ENCODE results near the gene MAN1C1. TPM values are rescaled to one million over a fixed set of nuclear protein-coding genes. Genes with fewer than 3 reads are reported as not detected.

The MAN1C1 gene
- total RNA-seq, 1 donor from 2014 or later: 10.9 TPM

GRCh38 chr1:25750923-25751605 is 134.5 kb downstream of the MAN1C1 start:
- no peak for DNase-seq (ENCODE audit: low spot score)
- no peak overlapping the region for H3K27ac Mint-ChIP-seq (ENCODE audit: unreplicated experiment)
- H3K4me1 Mint-ChIP-seq (ENCODE audit: low read depth): no peaks in the 10 kb centered on the region
- no peak overlapping the region for H3K4me3 Mint-ChIP-seq (ENCODE audit: unreplicated experiment)
- TF ChIP-seq, protein P1, sequence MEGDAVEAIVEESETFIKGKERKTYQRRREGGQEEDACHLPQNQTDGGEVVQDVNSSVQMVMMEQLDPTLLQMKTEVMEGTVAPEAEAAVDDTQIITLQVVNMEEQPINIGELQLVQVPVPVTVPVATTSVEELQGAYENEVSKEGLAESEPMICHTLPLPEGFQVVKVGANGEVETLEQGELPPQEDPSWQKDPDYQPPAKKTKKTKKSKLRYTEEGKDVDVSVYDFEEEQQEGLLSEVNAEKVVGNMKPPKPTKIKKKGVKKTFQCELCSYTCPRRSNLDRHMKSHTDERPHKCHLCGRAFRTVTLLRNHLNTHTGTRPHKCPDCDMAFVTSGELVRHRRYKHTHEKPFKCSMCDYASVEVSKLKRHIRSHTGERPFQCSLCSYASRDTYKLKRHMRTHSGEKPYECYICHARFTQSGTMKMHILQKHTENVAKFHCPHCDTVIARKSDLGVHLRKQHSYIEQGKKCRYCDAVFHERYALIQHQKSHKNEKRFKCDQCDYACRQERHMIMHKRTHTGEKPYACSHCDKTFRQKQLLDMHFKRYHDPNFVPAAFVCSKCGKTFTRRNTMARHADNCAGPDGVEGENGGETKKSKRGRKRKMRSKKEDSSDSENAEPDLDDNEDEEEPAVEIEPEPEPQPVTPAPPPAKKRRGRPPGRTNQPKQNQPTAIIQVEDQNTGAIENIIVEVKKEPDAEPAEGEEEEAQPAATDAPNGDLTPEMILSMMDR (IDR thresholded peaks at IDR 0.05): no peak
- H3K36me3 Mint-ChIP-seq (ENCODE audit: low read depth): peaks cover 3% of the 10 kb centered on the region
- no peaks in the 10 kb centered on the region for H3K9me3 Mint-ChIP-seq (ENCODE audit: low read depth)
- peaks cover 9% of the 10 kb centered on the region for H3K27me3 Mint-ChIP-seq (ENCODE audit: low read depth)

DNA sequence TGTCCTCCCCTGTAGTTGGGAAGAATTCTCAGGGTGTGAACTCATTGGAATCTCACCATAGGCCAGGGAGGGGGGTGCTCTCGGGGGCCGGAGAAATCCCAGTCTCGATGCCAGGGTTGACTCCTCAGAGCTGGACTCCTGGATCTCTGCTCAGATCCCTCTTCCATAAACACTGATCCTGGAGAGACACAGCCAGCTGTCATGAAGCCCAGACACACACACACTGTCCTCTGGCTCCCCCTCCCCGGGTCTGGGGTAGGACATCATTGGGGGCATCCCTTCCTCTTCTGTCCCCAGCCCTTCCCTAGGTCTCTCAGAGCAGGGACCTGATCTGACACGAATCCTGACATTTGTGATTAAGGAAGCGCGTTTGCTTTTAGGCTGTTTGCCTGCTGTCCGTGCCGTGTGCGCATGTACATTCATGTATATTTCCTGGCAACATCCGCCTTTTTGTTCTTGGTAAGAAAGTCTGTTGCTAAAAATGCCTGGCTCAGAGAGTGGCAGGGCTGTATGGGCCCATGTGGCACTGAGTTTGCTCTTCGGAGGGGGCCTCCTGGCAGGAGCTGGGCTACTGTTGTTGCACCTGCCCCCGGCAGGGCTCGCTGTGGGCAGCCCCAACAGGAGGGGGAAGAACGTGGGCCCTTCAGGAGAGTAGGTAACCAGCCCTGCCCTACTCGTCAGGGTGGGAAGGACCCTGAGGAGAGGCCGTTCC is 138.0 kb downstream of the MAN1C1 start:
- TF ChIP-seq, protein P1 (IDR thresholded peaks at IDR 0.05): no peak
- DNase-seq (ENCODE audit: low spot score): no peak
- no peak overlapping the region for H3K4me3 Mint-ChIP-seq (ENCODE audit: unreplicated experiment)
- H3K27ac Mint-ChIP-seq (ENCODE audit: unreplicated experiment): no peak overlapping the region
- no peaks in the 10 kb centered on the region for H3K9me3 Mint-ChIP-seq (ENCODE audit: low read depth)
- no peaks in the 10 kb centered on the region for H3K4me1 Mint-ChIP-seq (ENCODE audit: low read depth)
- peaks cover 3% of the 10 kb centered on the region for H3K36me3 Mint-ChIP-seq (ENCODE audit: low read depth)
- peaks cover 17% of the 10 kb centered on the region for H3K27me3 Mint-ChIP-seq (ENCODE audit: low read depth)

DNA sequence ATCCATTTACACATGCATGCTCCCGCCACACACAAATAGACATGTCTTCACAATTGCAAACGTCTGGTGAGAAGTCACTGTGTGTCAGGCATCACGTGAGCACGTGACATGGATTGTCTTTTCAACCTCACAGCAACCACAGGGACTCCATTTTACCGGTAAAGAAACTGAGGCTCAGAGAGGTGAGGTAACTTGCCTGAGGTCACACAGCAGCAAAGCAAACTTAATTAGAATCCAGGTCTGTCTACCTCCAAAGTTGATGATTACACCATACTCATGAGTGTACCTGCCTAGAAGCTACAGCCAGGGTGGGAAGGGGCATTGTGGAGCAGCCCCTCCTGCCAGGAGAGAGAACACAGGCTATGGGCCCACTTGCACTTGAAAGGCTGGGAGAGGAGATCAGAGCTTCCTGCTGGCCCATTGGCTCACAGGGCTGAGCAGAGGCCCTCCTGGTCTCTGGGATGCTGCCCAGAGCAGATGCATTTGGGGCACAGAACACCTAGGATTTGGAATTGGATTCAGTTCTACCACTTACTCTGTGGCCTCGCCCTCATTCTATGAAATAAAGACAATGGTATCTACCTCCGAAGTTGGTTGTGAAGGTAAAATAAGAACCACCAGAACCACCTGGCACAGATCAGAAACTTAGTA is 139.0 kb downstream of the MAN1C1 start:
- H3K36me3 Mint-ChIP-seq (ENCODE audit: low read depth): peaks cover 3% of the 10 kb centered on the region
- H3K9me3 Mint-ChIP-seq (ENCODE audit: low read depth): no peaks in the 10 kb centered on the region
- no peak overlapping the region for H3K27ac Mint-ChIP-seq (ENCODE audit: unreplicated experiment)
- peaks cover 19% of the 10 kb centered on the region for H3K27me3 Mint-ChIP-seq (ENCODE audit: low read depth)
- H3K4me3 Mint-ChIP-seq (ENCODE audit: unreplicated experiment): no peak overlapping the region
- no peaks in the 10 kb centered on the region for H3K4me1 Mint-ChIP-seq (ENCODE audit: low read depth)
- DNase-seq (ENCODE audit: low spot score): no peak
- TF ChIP-seq, protein P1 (IDR thresholded peaks at IDR 0.05): no peak

- no peak for DNase-seq (ENCODE audit: low spot score)
- Mint-ChIP-seq H3K27ac (ENCODE audit: unreplicated experiment) (no peak overlapping the region), H3K9me3 (ENCODE audit: low read depth) (no peaks in the 10 kb centered on the region), H3K4me3 (ENCODE audit: unreplicated experiment) (no peak overlapping the region), H3K36me3 (ENCODE audit: low read depth) (peaks cover 3% of the 10 kb centered on the region), H3K4me1 (ENCODE audit: low read depth) (no peaks in the 10 kb centered on the region), H3K27me3 (ENCODE audit: low read depth) (peaks cover 15% of the 10 kb centered on the region)
- TF ChIP-seq, protein P1 (IDR thresholded peaks at IDR 0.05): no peak
These were observed 139.6 kb downstream of the MAN1C1 start for GRCh38 chr1:25756215-25756614.

DNA sequence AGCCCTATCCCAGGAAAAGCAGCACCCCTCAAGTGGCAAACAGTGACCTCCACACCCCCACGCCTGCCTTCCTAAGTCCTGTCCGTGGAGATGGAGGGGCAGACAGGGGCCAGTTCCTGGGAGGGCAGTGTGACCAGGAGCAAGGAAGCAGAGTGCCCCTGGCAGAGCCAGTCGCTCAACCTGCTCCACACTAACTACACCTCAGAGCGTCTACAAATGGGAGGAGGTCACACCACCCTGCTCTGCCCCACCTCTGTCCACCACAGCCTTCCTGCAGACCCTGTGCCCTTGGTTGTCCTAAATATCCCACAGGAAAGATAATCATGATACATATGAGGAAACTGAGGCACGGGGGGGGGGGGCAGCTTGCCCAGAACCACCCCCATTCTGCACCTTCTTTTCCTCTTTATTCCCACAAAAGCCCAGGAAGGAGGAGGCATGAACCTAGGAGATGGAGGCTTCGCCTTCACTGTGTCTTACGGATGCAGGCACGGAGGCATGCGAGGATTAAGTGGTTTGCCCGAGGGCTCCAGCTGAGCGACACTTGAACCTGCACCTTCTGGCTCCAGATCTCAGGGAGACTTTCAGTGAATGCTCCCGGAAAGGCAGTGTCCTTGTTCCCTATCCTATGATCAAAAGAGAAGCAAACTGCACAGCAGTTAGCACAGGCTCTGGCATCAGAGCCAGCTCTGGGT is 140.7 kb downstream of the MAN1C1 start:
- no peak for DNase-seq (ENCODE audit: low spot score)
- TF ChIP-seq, protein P1 (IDR thresholded peaks at IDR 0.05): no peak
- H3K27me3 Mint-ChIP-seq (ENCODE audit: low read depth): peaks cover 15% of the 10 kb centered on the region
- no peaks in the 10 kb centered on the region for H3K9me3 Mint-ChIP-seq (ENCODE audit: low read depth)
- H3K4me1 Mint-ChIP-seq (ENCODE audit: low read depth): no peaks in the 10 kb centered on the region
- H3K27ac Mint-ChIP-seq (ENCODE audit: unreplicated experiment): no peak overlapping the region
- no peak overlapping the region for H3K4me3 Mint-ChIP-seq (ENCODE audit: unreplicated experiment)
- peaks cover 3% of the 10 kb centered on the region for H3K36me3 Mint-ChIP-seq (ENCODE audit: low read depth)
